ENCODE results near the gene IPO9.

IPO9 gene

DNA sequence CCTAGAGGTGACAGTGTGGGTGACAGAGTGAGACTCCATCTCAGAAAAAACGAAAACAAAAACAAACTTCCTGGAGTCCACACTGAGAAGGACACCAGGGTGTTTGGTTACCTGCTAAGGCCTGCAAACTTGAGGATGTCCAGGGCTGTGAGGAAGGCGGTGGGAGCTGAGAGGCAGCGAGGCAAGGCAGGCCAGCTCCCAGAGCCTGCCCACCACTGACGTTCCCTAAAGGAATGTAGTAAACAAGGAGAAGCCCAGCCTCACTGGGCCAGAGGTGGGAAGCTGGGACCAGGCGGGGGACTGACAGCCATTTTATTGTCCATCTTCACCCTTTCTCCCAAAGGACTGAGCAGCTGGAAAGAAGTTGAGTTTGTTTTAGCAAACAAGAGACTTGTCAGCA, 83.9 kb downstream of the IPO9 start:
- DNase-seq: no peak

DNA sequence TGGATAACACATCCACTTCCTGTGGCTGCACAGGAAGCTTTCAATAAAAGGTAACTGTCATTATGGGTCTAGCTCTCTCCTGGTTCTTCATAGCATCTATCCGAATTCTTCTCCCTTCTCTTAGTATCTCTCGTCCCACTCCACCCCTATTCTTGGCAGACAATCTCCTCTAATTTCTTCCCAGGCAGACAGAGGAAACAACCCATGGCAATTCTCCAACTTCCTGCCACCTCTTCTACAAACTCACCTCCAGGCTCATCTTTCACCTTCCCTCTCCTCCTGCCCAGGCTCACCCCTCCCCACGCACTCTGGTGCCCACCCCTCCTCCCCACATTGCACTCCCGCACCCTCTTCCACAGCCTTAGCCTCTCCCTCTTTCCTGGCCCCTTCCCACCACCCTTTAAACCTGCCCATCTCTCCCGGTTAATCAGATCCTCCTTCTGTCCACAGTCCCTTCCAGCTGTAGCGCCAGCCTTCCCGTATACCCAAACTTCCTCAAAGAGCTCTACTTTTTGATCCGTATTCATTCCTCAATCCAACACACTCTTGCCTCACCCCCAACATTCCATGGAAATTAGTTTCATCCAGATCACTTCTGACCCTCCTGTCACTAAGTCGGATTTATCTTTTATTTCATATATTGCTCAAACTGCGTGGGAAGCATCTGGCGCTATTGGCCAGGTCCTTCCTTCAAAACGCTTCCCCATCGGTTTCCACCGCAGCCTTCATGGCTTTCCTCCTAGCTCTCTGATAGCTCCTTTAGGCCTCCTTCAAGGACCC, 85.7 kb downstream of the IPO9 start:
- no peak for DNase-seq

GRCh38 chr1:201916649-201917249, 87.8 kb downstream of the IPO9 start:
- DNase-seq: no peak

DNA sequence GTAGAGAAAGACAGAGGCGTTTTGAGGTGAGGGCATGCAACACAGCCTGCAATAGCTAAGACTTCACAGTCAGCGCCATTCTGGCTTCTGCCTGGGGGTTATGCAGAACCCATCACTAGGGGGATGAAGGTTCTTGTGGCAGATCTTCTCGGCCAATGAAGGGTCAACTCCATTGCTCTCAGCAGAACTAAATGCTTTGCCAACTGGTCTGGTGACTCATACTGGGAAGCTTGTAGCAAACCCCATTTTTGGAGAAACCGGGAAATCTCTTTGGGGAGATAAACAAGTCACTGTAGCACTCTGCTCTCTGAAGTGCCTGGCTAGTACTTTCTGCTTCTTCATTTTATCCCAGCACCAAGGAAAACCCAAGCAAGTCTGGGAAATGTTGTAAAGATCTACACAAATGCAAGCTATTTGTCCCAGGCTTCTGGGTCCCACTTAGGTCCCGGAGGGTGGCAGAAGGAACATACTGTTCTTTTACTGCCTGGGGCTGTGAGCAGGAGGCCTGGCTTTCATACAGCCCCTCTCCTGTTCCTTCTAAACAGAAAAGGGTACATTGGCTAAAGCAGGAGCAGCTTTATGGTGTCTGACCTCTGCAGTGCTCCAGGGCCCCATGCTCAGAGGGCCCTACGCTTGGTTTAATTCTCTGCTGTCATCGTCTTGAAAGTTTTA, 88.5 kb downstream of the IPO9 start:
- DNase-seq: no peak

DNA sequence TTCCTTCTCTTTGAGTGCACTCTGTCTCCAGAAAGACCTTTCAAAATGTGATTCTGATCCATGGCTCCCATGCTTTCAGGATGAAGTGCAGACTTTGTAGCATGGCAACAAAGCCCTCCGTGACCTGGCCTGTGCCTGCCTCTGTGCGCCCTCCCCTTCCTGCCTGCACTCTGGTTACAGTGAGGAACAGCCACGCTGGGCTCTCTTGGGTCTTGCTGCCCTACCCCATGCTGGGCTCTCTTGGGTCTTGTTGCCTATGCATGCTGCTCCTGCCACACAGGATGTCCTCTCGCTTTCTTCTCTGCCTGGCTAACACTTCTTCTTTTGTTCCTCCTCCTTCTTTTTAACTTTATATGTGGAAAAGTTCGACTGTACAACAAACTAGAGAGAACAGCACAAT, 89.4 kb downstream of the IPO9 start:
- DNase-seq: no peak

DNA sequence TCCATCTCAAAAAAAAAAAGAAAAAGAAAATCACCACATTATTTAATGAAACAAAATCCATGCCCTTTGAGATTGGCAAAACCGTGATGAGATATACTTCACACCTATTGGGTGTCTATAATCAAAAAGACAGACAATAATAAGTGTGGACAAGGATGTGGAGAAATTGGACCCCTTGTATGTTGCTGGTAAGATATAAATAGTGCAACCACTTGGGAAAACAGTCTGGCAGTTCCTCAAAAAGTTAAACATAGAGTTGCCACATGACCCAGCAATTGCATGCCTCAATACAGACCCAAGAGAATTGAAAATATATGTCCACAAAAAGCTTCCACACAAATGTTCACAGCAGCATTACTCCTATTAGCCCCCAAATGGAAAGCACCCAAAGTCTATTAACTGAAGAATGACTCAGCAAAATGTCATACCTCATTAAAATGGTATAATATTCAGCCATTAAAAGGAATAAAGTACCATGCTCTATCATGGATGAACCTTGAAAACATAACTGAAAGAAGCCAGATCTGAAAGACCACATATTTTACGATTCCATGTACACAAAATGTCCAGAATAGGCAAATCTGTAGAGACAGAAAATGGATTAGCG, 93.1 kb downstream of the IPO9 start:
- no peak for DNase-seq

DNA sequence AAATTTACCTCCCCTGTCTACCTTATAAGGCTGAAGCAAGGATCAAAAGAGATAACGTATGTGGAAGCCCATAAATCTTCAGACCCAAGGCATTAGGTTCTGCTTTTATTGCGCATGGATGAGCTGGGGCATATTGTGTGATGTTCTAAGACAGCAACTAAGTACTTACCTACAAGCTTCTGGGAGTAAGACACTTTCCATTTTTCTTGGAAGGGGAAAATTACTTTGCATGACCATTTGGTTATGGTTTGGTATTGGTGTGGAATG, 96.3 kb downstream of the IPO9 start:
- no peak for DNase-seq

- no peak for DNase-seq
These were observed 97.2 kb downstream of the IPO9 start for GRCh38 chr1:201925981-201926645.

DNA sequence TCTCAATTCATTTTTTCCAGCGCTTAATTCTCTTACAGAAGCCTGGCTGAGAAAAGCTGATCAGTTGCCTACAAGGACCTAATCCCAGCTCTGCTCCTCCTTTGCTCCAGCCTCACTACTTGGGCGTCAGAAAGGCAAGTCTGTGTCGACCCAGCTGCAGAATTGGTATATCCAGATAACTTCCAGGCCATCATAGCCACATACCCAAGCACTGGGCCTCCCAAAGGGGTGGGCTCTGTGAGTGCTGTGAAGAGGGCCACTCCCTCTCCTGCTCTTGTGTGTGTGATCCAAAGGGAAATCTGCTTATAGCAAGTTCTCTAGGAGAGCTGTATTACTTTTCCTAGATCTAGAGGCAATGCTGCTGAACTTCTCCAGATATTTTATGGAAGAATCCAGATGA, 99.3 kb downstream of the IPO9 start:
- no peak for DNase-seq

DNA sequence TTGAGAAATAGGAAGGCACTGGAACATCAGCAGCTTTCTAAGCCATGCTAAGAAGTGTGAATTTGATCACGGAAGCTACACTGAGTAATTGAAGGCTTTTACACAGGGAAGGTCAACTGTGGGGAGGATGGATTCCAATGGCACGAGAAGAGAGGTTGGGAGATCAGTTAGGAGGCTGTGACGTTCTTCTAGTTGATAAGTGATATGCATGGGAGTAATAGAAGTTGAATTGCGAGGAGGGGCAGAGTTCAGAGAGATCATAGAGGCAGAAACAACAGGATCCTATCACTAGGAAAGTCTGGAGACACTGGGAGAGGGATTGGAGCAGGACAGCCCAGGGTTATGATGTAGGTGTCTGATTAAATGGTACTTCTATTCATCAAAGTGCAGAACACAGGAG, 101.2 kb downstream of the IPO9 start:
- DNase-seq: no peak

DNA sequence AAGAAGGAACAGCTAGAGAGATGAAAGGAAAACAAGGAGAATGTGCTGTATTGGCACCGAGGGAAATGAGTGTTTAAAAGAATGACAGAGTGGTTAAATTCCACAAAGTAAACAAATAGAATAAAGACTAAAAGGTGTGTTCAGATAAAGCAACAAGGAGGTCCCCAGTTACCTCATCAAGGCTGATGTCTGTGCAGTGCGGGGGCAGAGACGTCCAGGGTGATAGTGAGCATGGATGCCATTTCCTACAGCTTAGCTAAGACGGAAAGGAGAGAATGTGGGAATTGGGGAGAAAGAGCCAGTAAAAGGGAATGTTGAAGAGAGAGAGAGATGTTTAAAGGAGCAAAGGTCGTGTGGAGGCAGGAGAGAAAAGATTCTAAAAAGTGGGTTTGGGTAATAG, 101.8 kb downstream of the IPO9 start:
- DNase-seq: no peak

Measured in NCI-H1436 treated with DMSO at 0.1 percent for 48 hours (cell line).